GM10847 (cell line): ENCODE results near the gene SOS1.
A peak's percentile ranks its signal among the peaks of the same experiment; 100 is the strongest.

Source experiments
- POLR2A ChIP-seq: IDR thresholded peaks from 2 replicates; pipeline ENCODE4 v1.6.1; 2011; ENCODE audit not compliant: insufficient read length; ENCODE audit errors: extremely low read depth

SOS1 gene

GRCh38 chr2:39141334-39142271 lies 20.8 kb upstream of the SOS1 start:
- no peak for TF ChIP-seq POLR2A

DNA sequence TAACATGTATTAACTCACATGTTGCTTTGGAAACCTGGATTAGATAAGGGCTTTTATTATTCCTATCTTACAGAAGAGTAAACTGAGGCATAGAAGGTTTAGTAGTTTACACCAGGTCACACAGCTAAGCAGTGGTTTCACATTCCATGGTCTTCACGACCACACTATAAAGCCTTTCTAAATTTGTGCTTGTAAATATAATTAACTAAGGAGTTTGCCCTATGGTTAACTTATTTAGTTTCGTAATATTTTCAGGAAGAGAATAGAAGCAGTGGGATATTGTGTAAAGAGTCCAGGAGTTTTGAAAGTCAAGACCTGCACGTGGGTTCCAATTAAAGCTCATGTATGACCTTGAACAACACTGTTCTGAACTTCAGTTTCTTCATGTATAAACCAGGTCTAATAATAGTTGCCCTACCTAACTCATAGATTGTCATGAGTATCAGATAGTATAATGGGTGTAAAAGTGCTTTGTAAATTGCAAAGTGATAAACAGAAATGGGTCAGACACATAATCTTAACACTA lies 19.5 kb upstream of the SOS1 start:
- no peak for TF ChIP-seq POLR2A

DNA sequence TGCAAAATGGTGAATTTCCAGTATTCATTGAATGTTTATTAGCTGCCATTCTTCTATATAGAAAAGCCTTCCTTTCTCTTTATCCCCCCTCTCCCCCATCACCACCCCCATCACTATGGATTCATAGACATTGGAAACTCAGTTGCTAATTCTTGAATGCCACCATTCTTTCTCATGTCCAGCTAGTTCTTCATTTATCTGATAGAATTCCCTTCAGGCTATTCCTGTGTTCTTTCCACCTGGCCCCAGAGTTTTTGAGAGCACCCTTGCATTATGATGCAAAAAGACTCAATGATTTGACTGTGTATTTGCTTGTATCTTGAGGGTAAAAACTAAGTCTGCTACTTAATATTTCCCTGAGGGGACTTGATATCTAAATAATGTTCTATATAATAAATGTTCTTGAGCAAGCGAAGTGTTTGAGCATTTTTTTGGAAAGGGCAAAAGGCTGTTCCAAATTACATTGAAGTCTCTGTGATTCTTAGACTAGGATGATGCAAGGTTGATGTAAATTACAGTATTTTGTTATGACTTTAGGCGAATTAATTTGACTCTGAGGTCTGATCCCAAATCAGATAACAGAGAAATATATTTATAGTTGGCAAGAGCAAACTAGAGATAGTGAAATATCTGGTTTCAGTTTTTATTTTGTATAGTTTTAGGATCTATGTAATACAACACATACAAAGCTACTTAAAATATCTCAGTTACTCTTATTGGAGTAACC lies 18.8 kb upstream of the SOS1 start:
- no peak for TF ChIP-seq POLR2A

DNA sequence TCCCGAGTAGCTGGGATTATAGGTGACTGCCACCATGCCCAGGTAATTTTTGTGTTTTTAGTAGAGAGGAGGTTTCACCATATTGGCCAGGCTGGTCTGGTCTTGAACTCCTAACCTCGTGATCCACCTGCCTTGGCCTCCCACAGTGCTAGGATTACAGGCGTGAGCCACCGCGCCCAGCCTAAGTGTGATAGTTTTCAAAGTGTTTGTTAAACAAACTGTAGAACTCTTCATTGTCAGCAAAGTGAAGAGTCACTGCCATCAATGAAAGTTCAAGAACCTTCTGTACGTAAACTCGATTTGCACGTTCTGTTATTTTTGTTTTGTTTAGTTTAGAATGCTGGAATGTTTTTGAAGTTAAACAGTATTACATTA lies 18.0 kb upstream of the SOS1 start:
- TF ChIP-seq POLR2A: no peak

- TF ChIP-seq POLR2A: no peak
Observed at GRCh38 chr2:39136799-39137198, 15.9 kb upstream of the SOS1 start.

GRCh38 chr2:39135690-39136259 lies 14.9 kb upstream of the SOS1 start:
- TF ChIP-seq POLR2A: no peak

- TF ChIP-seq POLR2A: no peak
Observed at GRCh38 chr2:39133215-39133851, 12.5 kb upstream of the SOS1 start.

DNA sequence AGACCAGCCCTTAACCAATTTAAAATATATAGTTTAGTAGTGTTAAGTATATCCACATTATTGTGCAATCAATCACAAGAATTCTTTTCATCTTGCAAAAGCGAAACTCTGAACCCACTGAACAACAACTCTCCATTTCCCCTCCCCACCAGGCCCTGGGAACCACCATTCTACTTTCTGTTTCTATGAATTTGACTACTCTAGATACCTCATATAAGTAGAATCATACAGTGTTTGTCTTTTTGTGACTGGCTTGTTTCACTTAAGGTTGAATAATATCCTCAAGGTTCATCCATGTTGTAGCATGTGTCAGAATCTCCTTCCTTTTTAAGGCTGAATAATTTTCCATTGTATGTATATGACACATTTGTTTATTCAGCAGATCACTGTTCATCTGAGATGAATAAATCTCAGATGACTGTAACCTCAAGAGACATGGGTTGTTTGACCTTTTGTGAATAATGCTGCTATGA lies 8.1 kb upstream of the SOS1 start:
- TF ChIP-seq POLR2A: no peak

- no peak for TF ChIP-seq POLR2A
Observed at GRCh38 chr2:39127973-39128372, 7.1 kb upstream of the SOS1 start.

GRCh38 chr2:39124746-39125057 lies 3.9 kb upstream of the SOS1 start:
- no peak for TF ChIP-seq POLR2A

DNA sequence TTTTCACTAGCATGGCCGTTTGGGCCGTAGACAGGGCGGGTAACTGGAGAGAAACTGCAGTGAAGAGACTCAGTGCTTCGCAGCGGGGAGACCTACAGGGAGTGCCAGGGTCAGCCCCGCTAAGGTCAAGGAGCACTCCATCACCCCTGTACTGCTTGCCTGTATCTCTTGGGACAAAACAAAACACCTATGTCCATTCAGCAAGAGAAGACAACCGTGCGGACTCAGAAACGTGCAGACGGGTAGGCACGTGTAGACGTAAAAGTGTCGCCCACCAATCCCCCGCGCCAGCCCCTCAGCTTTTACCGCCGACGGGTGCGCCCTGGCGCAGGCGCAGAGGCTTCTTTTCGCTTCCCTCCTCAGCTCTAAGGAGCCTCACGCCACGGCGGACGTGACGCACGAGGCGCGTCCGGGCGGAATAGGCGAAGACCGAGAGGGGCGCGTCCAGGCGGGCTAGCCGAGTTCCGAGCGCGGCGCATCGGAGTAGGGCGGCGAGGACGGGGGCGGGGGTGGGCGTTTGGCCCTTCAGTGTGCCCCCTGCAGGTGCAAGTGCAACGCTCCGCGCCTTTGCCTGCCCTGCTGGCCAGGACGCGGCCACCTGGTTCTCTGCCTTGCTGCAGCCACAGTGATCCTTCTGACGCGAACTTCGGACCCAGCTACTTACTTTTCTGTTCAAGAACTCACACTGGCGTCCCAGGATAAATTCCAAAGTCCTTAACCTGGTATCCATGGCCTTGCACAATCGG lies 3.3 kb upstream of the SOS1 start:
- TF ChIP-seq POLR2A: peak; percentile 91

DNA sequence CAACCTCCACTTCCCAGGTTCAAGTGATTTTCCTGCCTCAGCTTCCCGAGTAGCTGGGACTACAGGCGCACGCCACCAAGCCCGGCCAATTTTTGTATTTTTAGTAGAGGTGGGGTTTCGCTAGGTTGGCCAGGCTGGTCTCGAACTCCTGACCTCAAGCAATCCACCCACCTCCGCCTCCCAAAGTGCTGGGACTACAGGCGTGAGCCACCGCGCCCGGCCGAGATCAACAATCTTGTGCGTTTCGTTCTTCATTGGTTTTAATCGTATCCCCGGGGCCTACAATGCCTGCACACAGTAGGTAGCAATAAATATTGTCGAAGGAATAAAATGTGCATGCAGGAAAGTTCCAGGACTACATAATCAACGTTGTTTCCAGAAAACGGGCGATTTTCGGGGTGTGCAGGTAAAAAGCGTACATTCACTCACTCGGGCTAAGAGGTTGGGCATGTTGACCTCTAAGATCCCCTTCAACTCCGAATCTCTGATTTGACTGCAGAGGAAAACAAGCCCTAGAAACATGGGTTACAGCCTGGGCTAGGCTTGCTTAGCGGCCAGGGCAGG lies 2.7 kb upstream of the SOS1 start:
- TF ChIP-seq POLR2A: no peak

- no peak for TF ChIP-seq POLR2A
Observed at GRCh38 chr2:39121523-39122063, 742 bp upstream of the SOS1 start.

GRCh38 chr2:39120521-39120770 lies 405 bp downstream of the SOS1 start:
- no peak for TF ChIP-seq POLR2A
